GM12891 (cell line): ENCODE measurements around the gene NRIP1.

Experiments
- PAX5 ChIP-seq: IDR thresholded peaks from 2 replicates; pipeline ENCODE4 v1.6.1; 2011; ENCODE audit warnings: low read length, moderate library complexity, mild to moderate bottlenecking; ENCODE audit not compliant: insufficient read depth, severe bottlenecking
- POLR2A ChIP-seq: IDR thresholded peaks from 2 replicates; pipeline ENCODE4 v1.6.1; 2011; ENCODE audit warnings: low read depth, low read length, control low read depth
- POLR2AphosphoS5 ChIP-seq: IDR thresholded peaks from 2 replicates; pipeline ENCODE4 v1.6.1; 2011; ENCODE audit warnings: low read depth, low read length, control low read depth
- POU2F2 ChIP-seq: IDR thresholded peaks from 2 replicates; pipeline ENCODE4 v1.6.1; 2011; ENCODE audit warnings: low read depth, mild to moderate bottlenecking, control low read depth, low read length, moderate library complexity
- SPI1 ChIP-seq: IDR thresholded peaks from 2 replicates; pipeline ENCODE4 v1.6.1; 2011; ENCODE audit warnings: low read depth, low read length, control low read depth
- TAF1 ChIP-seq: IDR thresholded peaks from 2 replicates; pipeline ENCODE4 v1.6.1; 2011; ENCODE audit warnings: low read depth, low read length, control low read depth

DNA sequence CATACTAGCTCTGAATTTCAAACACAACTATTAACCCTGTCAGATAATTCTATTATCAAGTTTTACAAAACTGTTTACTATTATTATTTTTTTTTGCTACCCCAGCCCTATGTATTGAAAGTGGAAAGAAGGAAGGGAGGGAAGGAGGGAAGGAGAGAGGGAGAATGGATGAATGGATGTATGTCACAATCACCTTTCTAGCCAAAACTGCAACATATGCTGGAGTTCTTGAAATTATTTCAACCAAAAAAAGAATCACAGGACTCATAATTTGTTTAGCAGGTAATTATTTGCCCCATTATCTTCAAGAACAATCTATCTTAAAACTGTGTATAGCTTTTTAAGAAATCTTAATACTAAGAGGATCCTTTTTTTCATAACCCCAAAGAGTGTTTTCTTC is 5.4 kb downstream of the NRIP1 start:
- TF ChIP-seq POLR2A (no peak), POLR2AphosphoS5 (no peak), TAF1 (no peak), POU2F2 (no peak), SPI1 (no peak), PAX5 (no peak)
